Measurements from ENCODE around the gene KLF5. TPM values are rescaled to one million over a fixed set of nuclear protein-coding genes. Genes with fewer than 3 reads are reported as not detected.

The KLF5 gene
- total RNA-seq, result 10 to 100 TPM in 1 of 7 donors, 1 to 10 TPM in 6; 2.1 to 45.7 (median 6.9) TPM
- polyA plus RNA-seq, result 1 to 10 TPM; 2.5 to 9.8 TPM
- long read RNA-seq, donor 1, result 0 reads
- long read RNA-seq, donor 2, transcript KLF5-201 (4 exons, 3,566 nt), result major isoform, 10 of 16 reads
- long read RNA-seq, donor 2, partial matches to known transcripts, result 6 of 16 reads
- long read RNA-seq, donor 2, other reads (novel, unspliced or antisense), result 0 of 16 reads
- long read RNA-seq, donor 3, partial matches to known transcripts, result 0 of 2 reads
- long read RNA-seq, donor 3, other reads (novel, unspliced or antisense), result 2 of 2 reads

DNA sequence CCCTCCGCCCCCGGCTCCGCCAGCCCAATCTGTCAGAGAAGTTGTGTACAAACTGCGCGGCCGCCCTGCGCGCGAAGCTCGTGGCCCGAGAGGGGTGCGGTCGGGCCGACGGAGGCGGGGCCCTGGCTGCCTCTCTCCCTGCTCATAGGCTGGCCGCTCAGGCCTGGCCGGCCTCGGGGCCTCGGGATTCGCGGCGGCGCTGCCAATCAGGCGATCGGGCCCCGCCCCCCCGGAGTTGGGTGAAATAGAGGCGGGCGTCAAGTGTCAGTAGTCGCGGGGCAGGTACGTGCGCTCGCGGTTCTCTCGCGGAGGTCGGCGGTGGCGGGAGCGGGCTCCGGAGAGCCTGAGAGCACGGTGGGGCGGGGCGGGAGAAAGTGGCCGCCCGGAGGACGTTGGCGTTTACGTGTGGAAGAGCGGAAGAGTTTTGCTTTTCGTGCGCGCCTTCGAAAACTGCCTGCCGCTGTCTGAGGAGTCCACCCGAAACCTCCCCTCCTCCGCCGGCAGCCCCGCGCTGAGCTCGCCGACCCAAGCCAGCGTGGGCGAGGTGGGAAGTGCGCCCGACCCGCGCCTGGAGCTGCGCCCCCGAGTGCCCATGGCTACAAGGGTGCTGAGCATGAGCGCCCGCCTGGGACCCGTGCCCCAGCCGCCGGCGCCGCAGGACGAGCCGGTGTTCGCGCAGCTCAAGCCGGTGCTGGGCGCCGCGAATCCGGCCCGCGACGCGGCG lies at the start of gene KLF5:
Gene KLF5 (plus strand): TSS at position 270 of the 724 bp plus-strand sequence. CDS start 323 bp downstream, at position 593.
- Histone ChIP-seq H3K9me3 (no peaks in the 10 kb centered on the region), H3K4me1 (ENCODE audit: insufficient read depth) (no peaks in the 10 kb centered on the region), H3K27me3 (no peaks in the 10 kb centered on the region), H3K36me3 (no peaks in the 10 kb centered on the region), H3K27ac (peak within 1 kb of the TSS; percentile 49 to 59), H3K4me3 (peak within 1 kb of the TSS; percentile 61)
- peak; percentile 94 to 97 (median 96) for DNase-seq
- no peak for TF ChIP-seq EP300 (IDR thresholded peaks at IDR 0.05)
- peak; percentile 85 for TF ChIP-seq POLR2A (IDR thresholded peaks at IDR 0.05)
- TF ChIP-seq, protein P1, sequence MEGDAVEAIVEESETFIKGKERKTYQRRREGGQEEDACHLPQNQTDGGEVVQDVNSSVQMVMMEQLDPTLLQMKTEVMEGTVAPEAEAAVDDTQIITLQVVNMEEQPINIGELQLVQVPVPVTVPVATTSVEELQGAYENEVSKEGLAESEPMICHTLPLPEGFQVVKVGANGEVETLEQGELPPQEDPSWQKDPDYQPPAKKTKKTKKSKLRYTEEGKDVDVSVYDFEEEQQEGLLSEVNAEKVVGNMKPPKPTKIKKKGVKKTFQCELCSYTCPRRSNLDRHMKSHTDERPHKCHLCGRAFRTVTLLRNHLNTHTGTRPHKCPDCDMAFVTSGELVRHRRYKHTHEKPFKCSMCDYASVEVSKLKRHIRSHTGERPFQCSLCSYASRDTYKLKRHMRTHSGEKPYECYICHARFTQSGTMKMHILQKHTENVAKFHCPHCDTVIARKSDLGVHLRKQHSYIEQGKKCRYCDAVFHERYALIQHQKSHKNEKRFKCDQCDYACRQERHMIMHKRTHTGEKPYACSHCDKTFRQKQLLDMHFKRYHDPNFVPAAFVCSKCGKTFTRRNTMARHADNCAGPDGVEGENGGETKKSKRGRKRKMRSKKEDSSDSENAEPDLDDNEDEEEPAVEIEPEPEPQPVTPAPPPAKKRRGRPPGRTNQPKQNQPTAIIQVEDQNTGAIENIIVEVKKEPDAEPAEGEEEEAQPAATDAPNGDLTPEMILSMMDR (IDR thresholded peaks at IDR 0.05), result peak in 1 of 3 donors; percentile 7
- intact Hi-C loops (cut with DNase I), result no loop called here
- 0 to 1% (median 0%) methylated on average over 65 to 93 of the region's 93 CpGs for WGBS, 3 donors

DNA sequence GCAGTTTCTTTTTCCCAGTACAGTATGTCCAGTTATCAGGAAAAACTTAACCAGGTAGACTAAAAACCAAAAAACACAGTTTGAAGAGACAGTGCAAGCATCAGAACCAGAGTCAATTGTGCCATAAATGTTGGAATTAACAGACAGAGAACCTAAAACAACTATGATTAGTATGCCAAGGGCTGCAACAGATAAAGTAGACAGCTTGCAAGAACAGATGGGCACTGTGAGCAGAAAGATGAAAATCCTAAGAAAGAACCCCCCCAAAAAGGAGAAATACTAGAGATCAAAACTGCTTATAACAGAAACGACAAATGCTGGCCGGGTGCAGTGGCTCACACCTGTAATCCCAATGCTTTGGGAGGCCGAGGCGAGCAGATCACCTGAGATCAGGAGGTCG lies 47.1 kb upstream of the KLF5 start:
- DNase-seq, result no peak
- Histone ChIP-seq H3K27ac (no peak overlapping the region), H3K27me3 (no peaks in the 10 kb centered on the region), H3K9me3 (no peaks in the 10 kb centered on the region), H3K4me3 (no peak overlapping the region), H3K4me1 (ENCODE audit: insufficient read depth) (no peaks in the 10 kb centered on the region), H3K36me3 (no peaks in the 10 kb centered on the region)
- WGBS, 3 donors, result 90 to 95% (median 91%) methylated on average over 5 of the region's 5 CpGs
- intact Hi-C loops (cut with DNase I), result no loop called here
- TF ChIP-seq EP300 (IDR thresholded peaks at IDR 0.05) (no peak), POLR2A (IDR thresholded peaks at IDR 0.05) (no peak)
- TF ChIP-seq, protein P1 (IDR thresholded peaks at IDR 0.05), result no peak

DNA sequence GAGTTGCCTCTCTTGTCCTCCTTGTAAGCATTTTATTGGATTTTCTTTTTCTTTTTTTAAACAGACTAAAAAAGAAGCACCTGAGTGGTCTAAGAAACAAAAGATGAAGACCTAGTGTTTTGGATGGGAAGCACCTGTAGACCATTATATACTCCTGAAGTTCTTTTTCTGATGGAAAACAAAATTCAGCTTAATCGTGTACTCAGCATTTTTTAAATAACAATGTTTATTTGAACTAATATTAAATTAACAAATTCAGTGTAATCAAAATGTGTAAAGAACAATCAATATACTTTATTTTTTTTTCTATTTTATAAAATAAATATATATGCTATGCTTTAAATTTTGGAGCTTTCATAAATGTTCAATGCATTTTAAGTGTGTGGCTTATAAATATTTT lies 43.0 kb upstream of the KLF5 start:
- WGBS, 3 donors, result 87 to 97% (median 93%) methylated on average over 1 of the region's 1 CpG
- H3K36me3 ChIP-seq, result no peaks in the 10 kb centered on the region
- H3K4me3 ChIP-seq, result no peak overlapping the region
- no peak for DNase-seq
- no peaks in the 10 kb centered on the region for H3K4me1 ChIP-seq (ENCODE audit: insufficient read depth)
- intact Hi-C loops (cut with DNase I), result no loop called here
- no peak overlapping the region for H3K27ac ChIP-seq
- no peaks in the 10 kb centered on the region for H3K27me3 ChIP-seq
- no peaks in the 10 kb centered on the region for H3K9me3 ChIP-seq
- TF ChIP-seq EP300 (IDR thresholded peaks at IDR 0.05), result no peak
- no peak for TF ChIP-seq POLR2A (IDR thresholded peaks at IDR 0.05)
- TF ChIP-seq, protein P1 (IDR thresholded peaks at IDR 0.05), result no peak

DNA sequence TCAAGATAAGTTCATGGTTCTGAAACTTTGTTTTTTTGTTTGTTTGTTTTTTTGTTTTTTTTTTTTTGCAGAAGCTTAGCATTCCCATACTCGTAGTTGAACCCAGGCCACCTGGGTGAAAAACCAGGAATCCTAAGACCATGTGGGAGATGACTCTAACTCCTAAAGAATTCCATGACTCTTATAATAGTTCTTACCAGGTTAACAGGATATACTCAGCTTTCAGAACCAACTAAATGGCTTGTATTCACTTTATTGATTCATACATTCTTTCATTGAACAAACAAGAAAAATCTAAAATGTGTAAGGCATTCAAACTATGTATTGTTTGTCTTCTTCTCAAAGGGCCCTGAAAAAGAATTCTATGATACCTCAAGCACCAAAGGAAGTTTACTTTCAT lies 40.5 kb upstream of the KLF5 start:
- no peaks in the 10 kb centered on the region for H3K27me3 ChIP-seq
- 43 to 74% (median 54%) methylated on average over 1 of the region's 1 CpG for WGBS, 3 donors
- no peak overlapping the region for H3K4me3 ChIP-seq
- TF ChIP-seq POLR2A (IDR thresholded peaks at IDR 0.05) (no peak), EP300 (IDR thresholded peaks at IDR 0.05) (no peak)
- TF ChIP-seq, protein P1 (IDR thresholded peaks at IDR 0.05), result no peak
- no peak overlapping the region for H3K27ac ChIP-seq
- intact Hi-C loops (cut with DNase I), result no loop called here
- H3K36me3 ChIP-seq, result no peaks in the 10 kb centered on the region
- no peaks in the 10 kb centered on the region for H3K9me3 ChIP-seq
- no peak for DNase-seq
- H3K4me1 ChIP-seq (ENCODE audit: insufficient read depth), result no peaks in the 10 kb centered on the region

All from ovary (tissue), 10 donors.